ENCODE data around the gene KLHDC4.

KLHDC4 gene

GRCh38 chr16:87746178-87746577 lies 19.6 kb downstream of the KLHDC4 start:
- Histone ChIP-seq H3K9ac (ENCODE audit: low read depth, low read length) (no peak overlapping the region), H3K27ac (ENCODE audit: low read length) (no peak overlapping the region), H3K79me2 (ENCODE audit: insufficient read depth, low read length) (peaks cover 76% of the 10 kb centered on the region), H3K27me3 (ENCODE audit: insufficient read depth, low read length, poor library complexity) (no peaks in the 10 kb centered on the region), H3K9me3 (ENCODE audit: insufficient read depth, low read length, severe bottlenecking) (no peaks in the 10 kb centered on the region), H2AFZ (ENCODE audit: low read depth, low read length) (no peak overlapping the region), H3K36me3 (ENCODE audit: insufficient read depth, low read length) (peaks cover 92% of the 10 kb centered on the region), H4K20me1 (ENCODE audit: insufficient read depth, low read length) (peaks cover 61% of the 10 kb centered on the region; the same call in 1 of the 2 replicates), H3K4me3 (ENCODE audit: low read depth in 1 of 2, low read length in 2 of 2) (no peak overlapping the region), H3K4me1 (ENCODE audit: insufficient read depth, low read length) (no peaks in the 10 kb centered on the region), H3K4me2 (ENCODE audit: insufficient read depth, low read length) (no peak overlapping the region)
- no peak for DNase-seq
- no peak for TF ChIP-seq EZH2 (IDR thresholded peaks at IDR 0.05; ENCODE audit: borderline replicate concordance, low read depth, low read length, severe bottlenecking)
- TF ChIP-seq CTCF (IDR thresholded peaks at IDR 0.05; ENCODE audit: borderline replicate concordance, extremely low read depth, low read length, poor library complexity, severe bottlenecking): no peak
- ATAC-seq (ENCODE audit: insufficient read depth, low read depth): no peak

- H4K20me1 ChIP-seq (ENCODE audit: insufficient read depth, low read length): peaks cover 58% of the 10 kb centered on the region
- DNase-seq (no peak), ATAC-seq (ENCODE audit: insufficient read depth, low read depth) (peak; percentile 33; the same call in 2 of the 3 replicates)
- no peak for TF ChIP-seq CTCF (IDR thresholded peaks at IDR 0.05; ENCODE audit: borderline replicate concordance, extremely low read depth, low read length, poor library complexity, severe bottlenecking)
- no peak for TF ChIP-seq EZH2 (IDR thresholded peaks at IDR 0.05; ENCODE audit: borderline replicate concordance, low read depth, low read length, severe bottlenecking)
- peaks cover 92% of the 10 kb centered on the region for H3K36me3 ChIP-seq (ENCODE audit: insufficient read depth, low read length)
- H3K4me1 ChIP-seq (ENCODE audit: insufficient read depth, low read length): no peaks in the 10 kb centered on the region
- no peak overlapping the region for H2AFZ ChIP-seq (ENCODE audit: low read depth, low read length)
- H3K27ac ChIP-seq (ENCODE audit: low read length): no peak overlapping the region
- peaks cover 76% of the 10 kb centered on the region for H3K79me2 ChIP-seq (ENCODE audit: insufficient read depth, low read length)
- no peak overlapping the region for H3K4me3 ChIP-seq (ENCODE audit: low read depth in 1 of 2, low read length in 2 of 2)
- no peak overlapping the region for H3K4me2 ChIP-seq (ENCODE audit: insufficient read depth, low read length)
- H3K9me3 ChIP-seq (ENCODE audit: insufficient read depth, low read length, severe bottlenecking): no peaks in the 10 kb centered on the region
- H3K27me3 ChIP-seq (ENCODE audit: insufficient read depth, low read length, poor library complexity): no peaks in the 10 kb centered on the region
- no peak overlapping the region for H3K9ac ChIP-seq (ENCODE audit: low read depth, low read length)
These were observed 20.9 kb downstream of the KLHDC4 start for GRCh38 chr16:87744750-87745514.

GRCh38 chr16:87742781-87743490 lies 22.9 kb downstream of the KLHDC4 start:
- peaks cover 52% of the 10 kb centered on the region for H4K20me1 ChIP-seq (ENCODE audit: insufficient read depth, low read length)

More at GRCh38 chr16:87742781-87743490, 22.9 kb downstream of the KLHDC4 start:
- H3K4me3 ChIP-seq (ENCODE audit: low read depth in 1 of 2, low read length in 2 of 2): no peak overlapping the region
- H3K4me2 ChIP-seq (ENCODE audit: insufficient read depth, low read length): no peak overlapping the region
- H3K27me3 ChIP-seq (ENCODE audit: insufficient read depth, low read length, poor library complexity): no peaks in the 10 kb centered on the region
- H3K9ac ChIP-seq (ENCODE audit: low read depth, low read length): no peak overlapping the region
- TF ChIP-seq CTCF (IDR thresholded peaks at IDR 0.05; ENCODE audit: borderline replicate concordance, extremely low read depth, low read length, poor library complexity, severe bottlenecking) (no peak), EZH2 (IDR thresholded peaks at IDR 0.05; ENCODE audit: borderline replicate concordance, low read depth, low read length, severe bottlenecking) (no peak)
- DNase-seq (no peak), ATAC-seq (ENCODE audit: insufficient read depth, low read depth) (no peak)
- H3K27ac ChIP-seq (ENCODE audit: low read length): no peak overlapping the region
- no peaks in the 10 kb centered on the region for H3K9me3 ChIP-seq (ENCODE audit: insufficient read depth, low read length, severe bottlenecking)
- peaks cover 84% of the 10 kb centered on the region for H3K36me3 ChIP-seq (ENCODE audit: insufficient read depth, low read length)
- H3K79me2 ChIP-seq (ENCODE audit: insufficient read depth, low read length): peaks cover 75% of the 10 kb centered on the region
- H2AFZ ChIP-seq (ENCODE audit: low read depth, low read length): no peak overlapping the region
- no peaks in the 10 kb centered on the region for H3K4me1 ChIP-seq (ENCODE audit: insufficient read depth, low read length)

All from DND-41 (cell line).